GM19238 (cell line): ENCODE results near the gene STUB1.
"Not testable (repeated sequence)": the region's sequence is repeated elsewhere in the genome, so short reads cannot be mapped to it uniquely, and the experiment has no call there.

ENCODE experiments used
- DNase-seq: peaks from one replicate; pipeline ENCODE4 v3.0.0; 2011; ENCODE audit warnings: low spot score; ENCODE audit not compliant: insufficient read length

STUB1 gene

GRCh38 chr16:711548-712320 is 31.5 kb downstream of the STUB1 start:
- DNase-seq: peak; percentile 97

GRCh38 chr16:712740-713250 is 32.6 kb downstream of the STUB1 start:
- DNase-seq: not testable (repeated sequence)

GRCh38 chr16:714079-714478 is 33.9 kb downstream of the STUB1 start:
- no peak for DNase-seq

- DNase-seq: peak; percentile 98
These were observed 34.6 kb downstream of the STUB1 start, which contains the start of gene METRN for GRCh38 chr16:714558-715476. Gene METRN, plus strand, starts transcription at chr16:715118. Its CDS starts 172 bp downstream, at chr16:715290.

- DNase-seq: no peak
These were observed 35.4 kb downstream of the STUB1 start for GRCh38 chr16:715477-716199.

- DNase-seq: no peak
These were observed 36.0 kb downstream of the STUB1 start for GRCh38 chr16:716200-716568.

- no peak for DNase-seq
These were observed 36.6 kb downstream of the STUB1 start for GRCh38 chr16:716768-717325.

GRCh38 chr16:717450-718245 is 37.4 kb downstream of the STUB1 start:
- DNase-seq: no peak

- no peak for DNase-seq
These were observed 38.2 kb downstream of the STUB1 start for GRCh38 chr16:718389-718788.

- DNase-seq: no peak
These were observed 38.7 kb downstream of the STUB1 start for GRCh38 chr16:718922-719321.

- DNase-seq: no peak
These were observed 39.7 kb downstream of the STUB1 start for GRCh38 chr16:719815-720446.

GRCh38 chr16:720447-720989 is 40.3 kb downstream of the STUB1 start:
- DNase-seq: peak; percentile 82

- DNase-seq: peak; percentile 99
These were observed 41.0 kb downstream of the STUB1 start, which contains the start of gene ANTKMT for GRCh38 chr16:720990-721764. Gene ANTKMT, plus strand, starts transcription at chr16:721146. Its CDS starts 129 bp downstream, at chr16:721275.

GRCh38 chr16:721765-722540 is 41.7 kb downstream of the STUB1 start:
- no peak for DNase-seq

GRCh38 chr16:722835-723633 is 42.8 kb downstream of the STUB1 start:
- DNase-seq: no peak

GRCh38 chr16:723695-724094 is 43.5 kb downstream of the STUB1 start:
- no peak for DNase-seq
